NK-92 (cell line): Measurements from ENCODE around the gene ISYNA1.

Experiments
- DNase-seq: peaks from one replicate; lab custom pipeline; 2025; ENCODE audit not compliant: unreplicated experiment; lab: John Stamatoyannopoulos, UW

The ISYNA1 gene

GRCh38 chr19:18437491-18438330 lies at the start of gene ISYNA1:
Gene ISYNA1, minus strand, starts transcription at chr19:18438133. Its CDS starts 154 bp downstream, at chr19:18437979.
- no peak for DNase-seq

GRCh38 chr19:18486746-18487145 lies 48.8 kb upstream of the ISYNA1 start:
- DNase-seq, result no peak

- DNase-seq, result no peak
Observed at GRCh38 chr19:18484992-18485391, 47.1 kb upstream of the ISYNA1 start.

GRCh38 chr19:18483119-18483890 lies 45.4 kb upstream of the ISYNA1 start:
- no peak for DNase-seq

GRCh38 chr19:18481505-18482222 lies 43.7 kb upstream of the ISYNA1 start:
- no peak for DNase-seq

- no peak for DNase-seq
Observed at GRCh38 chr19:18480006-18480691, 42.2 kb upstream of the ISYNA1 start.

GRCh38 chr19:18478545-18479311 lies 40.8 kb upstream of the ISYNA1 start:
- no peak for DNase-seq

- DNase-seq, result no peak
Observed at GRCh38 chr19:18477974-18478373, 40.0 kb upstream of the ISYNA1 start.

- no peak for DNase-seq
Observed at GRCh38 chr19:18477042-18477779, 39.3 kb upstream of the ISYNA1 start.

GRCh38 chr19:18476507-18477041 lies 38.6 kb upstream of the ISYNA1 start:
- DNase-seq, result no peak

GRCh38 chr19:18475762-18476331 lies 37.9 kb upstream of the ISYNA1 start:
- no peak for DNase-seq

- DNase-seq, result no peak
Observed at GRCh38 chr19:18475004-18475453, 37.1 kb upstream of the ISYNA1 start.

- DNase-seq, result no peak
Observed at GRCh38 chr19:18474366-18474887, 36.5 kb upstream of the ISYNA1 start.

GRCh38 chr19:18473706-18474087 lies 35.8 kb upstream of the ISYNA1 start:
- no peak for DNase-seq

GRCh38 chr19:18473003-18473705 lies 35.2 kb upstream of the ISYNA1 start:
- no peak for DNase-seq

- no peak for DNase-seq
Observed at GRCh38 chr19:18470787-18471186, 32.9 kb upstream of the ISYNA1 start.

GRCh38 chr19:18469069-18469846 lies 31.3 kb upstream of the ISYNA1 start:
- DNase-seq, result no peak
